ENCODE measurements around the gene ADGRG2.
"Not testable (repeated sequence)": the region's sequence is repeated elsewhere in the genome, so short reads cannot be mapped to it uniquely, and the experiment has no call there.

Gene ADGRG2

GRCh38 chrX:19072372-19072771 is 49.9 kb downstream of the ADGRG2 start:
- DNase-seq = no peak

GRCh38 chrX:19070555-19070994 is 51.7 kb downstream of the ADGRG2 start:
- DNase-seq = no peak

GRCh38 chrX:19066987-19067386 is 55.3 kb downstream of the ADGRG2 start:
- DNase-seq = not testable (repeated sequence)

GRCh38 chrX:19065535-19065934 is 56.7 kb downstream of the ADGRG2 start:
- DNase-seq = no peak

GRCh38 chrX:19064175-19064574 is 58.1 kb downstream of the ADGRG2 start:
- no peak for DNase-seq

GRCh38 chrX:19063030-19063429 is 59.2 kb downstream of the ADGRG2 start:
- DNase-seq = no peak

- no peak for DNase-seq
These were observed 63.2 kb downstream of the ADGRG2 start for GRCh38 chrX:19059067-19059466.

GRCh38 chrX:19057856-19058255 is 64.4 kb downstream of the ADGRG2 start:
- DNase-seq = no peak

GRCh38 chrX:19049110-19049509 is 73.2 kb downstream of the ADGRG2 start:
- no peak for DNase-seq

- no peak for DNase-seq
These were observed 75.7 kb downstream of the ADGRG2 start for GRCh38 chrX:19046343-19047215.

GRCh38 chrX:19040373-19040772 is 81.9 kb downstream of the ADGRG2 start:
- no peak for DNase-seq

- DNase-seq = no peak
These were observed 88.2 kb downstream of the ADGRG2 start for GRCh38 chrX:19034025-19034424.

- DNase-seq = no peak
These were observed 91.5 kb downstream of the ADGRG2 start for GRCh38 chrX:19030805-19031204.

GRCh38 chrX:19028560-19028959 is 93.7 kb downstream of the ADGRG2 start:
- no peak for DNase-seq

GRCh38 chrX:19024366-19024765 is 97.9 kb downstream of the ADGRG2 start:
- DNase-seq = no peak

- DNase-seq = no peak
These were observed 102.3 kb downstream of the ADGRG2 start for GRCh38 chrX:19019996-19020395.

GRCh38 chrX:19017271-19017670 is 105.0 kb downstream of the ADGRG2 start:
- DNase-seq = no peak

- DNase-seq = not testable (repeated sequence)
These were observed 105.7 kb downstream of the ADGRG2 start for GRCh38 chrX:19016614-19017013.

- DNase-seq = no peak
These were observed 114.4 kb downstream of the ADGRG2 start for GRCh38 chrX:19007868-19008267.

- no peak for DNase-seq
These were observed 115.3 kb downstream of the ADGRG2 start for GRCh38 chrX:19007011-19007410.

GRCh38 chrX:19005909-19006308 is 116.4 kb downstream of the ADGRG2 start:
- no peak for DNase-seq

GRCh38 chrX:19003756-19004155 is 118.5 kb downstream of the ADGRG2 start:
- DNase-seq = no peak

- no peak for DNase-seq
These were observed 123.6 kb downstream of the ADGRG2 start for GRCh38 chrX:18998653-18999052.

GRCh38 chrX:18997916-18998315 is 124.4 kb downstream of the ADGRG2 start:
- no peak for DNase-seq

GRCh38 chrX:18996536-18996935 is 125.7 kb downstream of the ADGRG2 start:
- no peak for DNase-seq
